OCI-LY7 (cell line): ENCODE results near the gene CPLX4. TPM values are rescaled to one million over a fixed set of nuclear protein-coding genes. Genes with fewer than 3 reads are reported as not detected.

Source experiments
- BruUV-seq: library from RNA; stranded (reverse); fragments of 400-500 nt; replicated peaks from 2 replicates; lab custom pipeline; 2021; lab: Mats Ljungman, UMichigan
- CTCF ChIA-PET: fragments of 300-600 bp; sonication (Branson Sonifier 250); formaldehyde crosslinking; loops from one replicate; lab custom pipeline; 2022; ENCODE audit warnings: antibody characterized with exemption; ENCODE audit not compliant: unreplicated experiment; lab: Charles Lee
- POLR2A ChIA-PET: fragments of 300-600 bp; sonication (Branson Sonifier 250); formaldehyde crosslinking; loops from one replicate; lab custom pipeline; 2022; ENCODE audit warnings: antibody characterized with exemption; lab: Charles Lee
- DNase-seq: peaks from one replicate; pipeline ENCODE4 v3.0.0-alpha.2; 2015; ENCODE audit warnings: low spot score
- H2AFZ ChIP-seq: fragments of 200-600 bp; sonication (generic), shearing (Covaris generic); 2 replicates; pipeline ENCODE4 v1.6.1; 2014; ENCODE audit warnings: mild to moderate bottlenecking, antibody characterized with exemption, low read length, moderate library complexity
- H3K27ac ChIP-seq: fragments of 200-600 bp; sonication (generic); 2 replicates; pipeline ENCODE4 v1.5.1; 2014; ENCODE audit warnings: mixed run types, low read depth, mild to moderate bottlenecking, moderate library complexity, low read length, inconsistent platforms; ENCODE audit not compliant: poor library complexity, severe bottlenecking
- H3K36me3 ChIP-seq: fragments of 200-600 bp; sonication (generic); 2 replicates; pipeline ENCODE4 v1.6.1; 2014; ENCODE audit warnings: mild to moderate bottlenecking, antibody characterized with exemption, low read length, moderate library complexity, mixed read lengths; ENCODE audit not compliant: insufficient read depth
- H3K4me1 ChIP-seq: fragments of 200-600 bp; sonication (generic); 2 replicates; pipeline ENCODE4 v1.5.1; 2014; ENCODE audit warnings: mild to moderate bottlenecking, low read length; ENCODE audit not compliant: insufficient read depth, poor library complexity, severe bottlenecking
- H3K4me2 ChIP-seq: fragments of 200-600 bp; sonication (generic); 2 replicates; pipeline ENCODE4 v1.6.1; 2014; ENCODE audit warnings: mild to moderate bottlenecking, low read length
- H3K4me3 ChIP-seq: fragments of 200-600 bp; sonication (generic); 2 replicates; pipeline ENCODE4 v1.5.1; 2014; ENCODE audit warnings: mild to moderate bottlenecking, low read depth, low read length; ENCODE audit not compliant: poor library complexity, severe bottlenecking
- H3K79me2 ChIP-seq: fragments of 200-600 bp; sonication (generic); 2 replicates; pipeline ENCODE4 v1.6.1; 2016; ENCODE audit warnings: low read depth, mild to moderate bottlenecking, low read length, moderate library complexity, mixed read lengths; ENCODE audit not compliant: insufficient read depth
- H3K9me2 ChIP-seq: fragments of 200-600 bp; sonication (generic); 2 replicates; pipeline ENCODE4 v1.6.1; 2016; ENCODE audit warnings: mild to moderate bottlenecking, low read length, mixed read lengths; ENCODE audit not compliant: insufficient read depth
- H3K9me3 ChIP-seq: fragments of 200-600 bp; sonication (generic); 2 replicates; pipeline ENCODE4 v1.6.1; 2014; ENCODE audit warnings: mild to moderate bottlenecking, mixed run types, low read length, mixed read lengths
- H4K20me1 ChIP-seq: fragments of 200-600 bp; sonication (generic); 2 replicates; pipeline ENCODE4 v1.6.1; 2014; ENCODE audit warnings: mild to moderate bottlenecking, antibody characterized with exemption, low read length, moderate library complexity, mixed read lengths; ENCODE audit not compliant: insufficient read depth
- CTCF ChIP-seq: fragments of 200-600 bp; sonication (generic); conservative IDR thresholded peaks from 2 replicates; pipeline ENCODE4 v1.5.1; 2014; ENCODE audit warnings: mild to moderate bottlenecking, antibody characterized with exemption, low read length, moderate library complexity, mixed read lengths
- EZH2phosphoT487 ChIP-seq: fragments of 200-600 bp; sonication (generic); IDR thresholded peaks from 2 replicates; pipeline ENCODE4 v1.6.1; 2018; ENCODE audit warnings: low read depth, borderline replicate concordance, mild to moderate bottlenecking, mixed run types, antibody characterized with exemption, low read length, moderate library complexity, mixed read lengths
- intact Hi-C: fragments of 100-400 bp; cut with micrococcal nuclease; formaldehyde crosslinking; loops from one replicate; pipeline ENCODE4 v1.10.0; 2022; ENCODE audit not compliant: unreplicated experiment
- total RNA-seq, 2 experiments: library from RNA; depleted of rRNA in 1 of 2; stranded (reverse); fragments of >200 nt in 1 of 2; shearing (Covaris generic) in 1 of 2; gene quantifications; 2 replicates each; pipeline ENCODE4 v1.2.3, GENCODE V29; 2014 to 2022

CPLX4 gene
- total RNA-seq, 2 experiments from 2014 or later: not detected

GRCh38 chr18:59276047-59276446 is 42.4 kb downstream of the CPLX4 start:
- intact Hi-C loops: no loop called here

GRCh38 chr18:59275406-59275949 is 43.0 kb downstream of the CPLX4 start:
- no TSS peak for BruUV-seq
- intact Hi-C loops: no loop called here
- ChIA-PET POLR2A (interaction anchor here (0.6 kb wide), 2 partner anchors 95 to 190 kb away, joined by 3 to 8 read pairs; no protein-coding TSS in a partner anchor), CTCF (no interaction called here)
- Histone ChIP-seq H3K4me2 (no peak overlapping the region), H3K9me3 (no peaks in the 10 kb centered on the region), H4K20me1 (no peaks in the 10 kb centered on the region), H3K36me3 (no peaks in the 10 kb centered on the region), H3K79me2 (no peaks in the 10 kb centered on the region), H3K27ac (no peak overlapping the region), H3K4me3 (no peak overlapping the region), H2AFZ (no peak overlapping the region), H3K4me1 (no peaks in the 10 kb centered on the region), H3K9me2 (no peaks in the 10 kb centered on the region)
- TF ChIP-seq CTCF: no peak
- TF ChIP-seq EZH2phosphoT487: no peak
- no peak for DNase-seq

More at GRCh38 chr18:59276047-59276446, 42.4 kb downstream of the CPLX4 start:
- no peaks in the 10 kb centered on the region for H4K20me1 ChIP-seq
- H3K4me3 ChIP-seq: no peak overlapping the region
- TF ChIP-seq EZH2phosphoT487: no peak
- TF ChIP-seq CTCF: no peak
- DNase-seq: no peak
- no peaks in the 10 kb centered on the region for H3K9me3 ChIP-seq
- H2AFZ ChIP-seq: no peak overlapping the region
- H3K36me3 ChIP-seq: no peaks in the 10 kb centered on the region
- ChIA-PET POLR2A (interaction anchor here (0.6 kb wide), 2 partner anchors 95 to 190 kb away, joined by 3 to 8 read pairs; no protein-coding TSS in a partner anchor), CTCF (no interaction called here)
- H3K9me2 ChIP-seq: no peaks in the 10 kb centered on the region
- H3K27ac ChIP-seq: no peak overlapping the region
- H3K4me1 ChIP-seq: no peaks in the 10 kb centered on the region
- no peak overlapping the region for H3K4me2 ChIP-seq
- BruUV-seq: no TSS peak
- no peaks in the 10 kb centered on the region for H3K79me2 ChIP-seq

GRCh38 chr18:59274533-59274928 is 43.9 kb downstream of the CPLX4 start:
- no peak overlapping the region for H2AFZ ChIP-seq
- H3K9me2 ChIP-seq: no peaks in the 10 kb centered on the region
- no peak overlapping the region for H3K4me2 ChIP-seq
- no peaks in the 10 kb centered on the region for H3K79me2 ChIP-seq
- no peaks in the 10 kb centered on the region for H3K4me1 ChIP-seq
- TF ChIP-seq CTCF (no peak), EZH2phosphoT487 (no peak)
- no peaks in the 10 kb centered on the region for H3K36me3 ChIP-seq
- no peaks in the 10 kb centered on the region for H3K9me3 ChIP-seq
- no peak overlapping the region for H3K4me3 ChIP-seq
- H3K27ac ChIP-seq: no peak overlapping the region
- no peak for DNase-seq
- H4K20me1 ChIP-seq: no peaks in the 10 kb centered on the region
- BruUV-seq: no TSS peak
- intact Hi-C loops: no loop called here
- ChIA-PET CTCF (no interaction called here), POLR2A (interaction anchor here (0.6 kb wide), 1 partner anchor 836 kb away, joined by 10 read pairs; no protein-coding TSS in a partner anchor)
